HepG2 (cell line): Measurements from ENCODE around the gene ZBTB26. TPM values are rescaled to one million over a fixed set of nuclear protein-coding genes. Genes with fewer than 3 reads are reported as not detected.
A peak's percentile ranks its signal among the peaks of the same experiment; 100 is the strongest.

Experiments
- AGO2 ChIP-seq: fragments of 200-400 bp; formaldehyde crosslinking; optimal IDR thresholded peaks from 2 replicates; pipeline ENCODE3; 2017; ENCODE audit warnings: mild to moderate bottlenecking, low read depth, low read length, moderate library complexity
- ARNT2 ChIP-seq: sonication (generic); formaldehyde crosslinking; IDR thresholded peaks from 2 replicates; pipeline ENCODE4 v1.8.0; 2022; ENCODE audit warnings: mild to moderate bottlenecking, low read depth, missing genetic modification reagents, moderate library complexity
- ELF1 ChIP-seq: sonication (generic); formaldehyde crosslinking; IDR thresholded peaks from 2 replicates; pipeline ENCODE4 v1.4.0; 2020; ENCODE audit warnings: missing genetic modification reagents
- GATAD1 ChIP-seq: IDR thresholded peaks from 2 replicates; pipeline ENCODE4 v1.6.1; 2016; ENCODE audit warnings: missing genetic modification reagents, missing compliant biosample characterization
- GFI1 ChIP-seq: sonication (generic); formaldehyde crosslinking; IDR thresholded peaks from 2 replicates; pipeline ENCODE4 v1.5.0; 2020; ENCODE audit warnings: missing genetic modification reagents, mild to moderate bottlenecking, borderline replicate concordance
- HDAC1 ChIP-seq: sonication (generic); formaldehyde crosslinking; IDR thresholded peaks from 2 replicates; pipeline ENCODE4 v1.5.1; 2020; ENCODE audit warnings: mild to moderate bottlenecking, missing genetic modification reagents
- KAT7 ChIP-seq: IDR thresholded peaks from 2 replicates; pipeline ENCODE4 v1.6.1; 2018; ENCODE audit warnings: borderline replicate concordance, missing compliant biosample characterization
- KDM3A ChIP-seq: IDR thresholded peaks from 2 replicates; pipeline ENCODE4 v1.6.1; 2018; ENCODE audit warnings: low read depth, missing compliant biosample characterization
- KDM4B ChIP-seq: sonication (generic); formaldehyde crosslinking; IDR thresholded peaks from 2 replicates; pipeline ENCODE4 v1.4.0; 2020; ENCODE audit warnings: missing genetic modification reagents
- KDM5A ChIP-seq: fragments of 200-600 bp; sonication (generic); IDR thresholded peaks from 2 replicates; pipeline ENCODE4 v1.7.0; 2018; ENCODE audit warnings: antibody characterized with exemption, mild to moderate bottlenecking, low read length, borderline replicate concordance
- NCOR1 ChIP-seq: fragments of 200-600 bp; sonication (generic); IDR thresholded peaks from 2 replicates; pipeline ENCODE4 v1.7.0; 2017; ENCODE audit warnings: antibody characterized with exemption, low read length, borderline replicate concordance
- TEAD3 ChIP-seq: optimal IDR thresholded peaks from 2 replicates; pipeline ENCODE3; 2016; ENCODE audit warnings: borderline replicate concordance
- ZFY ChIP-seq: sonication (generic); formaldehyde crosslinking; IDR thresholded peaks from 2 replicates; pipeline ENCODE4 v1.4.0; 2020; ENCODE audit warnings: missing genetic modification reagents
- ZNF264 ChIP-seq: sonication (generic); formaldehyde crosslinking; IDR thresholded peaks from 2 replicates; pipeline ENCODE4 v1.4.0; 2020; ENCODE audit warnings: missing genetic modification reagents
- ZNF510 ChIP-seq: sonication (generic); formaldehyde crosslinking; IDR thresholded peaks from 2 replicates; pipeline ENCODE4 v1.4.0; 2020; ENCODE audit warnings: low read depth, mild to moderate bottlenecking, missing genetic modification reagents
- polyA plus RNA-seq, 8 experiments: library from polyadenylated mRNA; depleted of rRNA in 3 of 8; stranded (reverse) in 7 of 8; unstranded in 1 of 8; fragments of >200 nt; fragmentation: Illumina TruSeq in 4 of 8; extraction: Trizol in 4 of 8; gene quantifications; 2 replicates each; pipeline versions ENCODE4 v1.2.1 to v1.2.3, GENCODE V29; 2011 to 2016; ENCODE audit warnings: low read depth in 4 of 8, missing spikeins in 1 of 8, mixed read lengths in 1 of 8; ENCODE audit not compliant: insufficient read depth in 1 of 8
- total RNA-seq, 5 experiments: library from RNA; depleted of rRNA; stranded (reverse); fragments of >200 nt; fragmentation: Illumina TruSeq; extraction: Trizol; gene quantifications; 2 replicates each; pipeline ENCODE4 v1.2.3, GENCODE V29; 2016; ENCODE audit warnings: low read depth in 1 of 5
- TF ChIP-seq, protein P1 (sequence below): IDR thresholded peaks from 2 replicates; pipeline ENCODE4 v1.6.1; 2016; ENCODE audit warnings: low read depth
- TF ChIP-seq, protein P2 (sequence below): sonication (generic); formaldehyde crosslinking; IDR thresholded peaks from 2 replicates; pipeline ENCODE4 v1.4.0; 2020; ENCODE audit warnings: mild to moderate bottlenecking, low read depth, missing genetic modification reagents
- TF ChIP-seq, protein P3 (sequence below): sonication (generic); formaldehyde crosslinking; IDR thresholded peaks from 2 replicates; pipeline ENCODE4 v1.4.0; 2020; ENCODE audit warnings: mild to moderate bottlenecking, missing genetic modification reagents
- TF ChIP-seq, protein P4 (sequence below): sonication (generic); formaldehyde crosslinking; IDR thresholded peaks from 2 replicates; pipeline ENCODE4 v1.4.0; 2020; ENCODE audit warnings: missing genetic modification reagents
- TF ChIP-seq, protein P5 (sequence below): sonication (generic); formaldehyde crosslinking; IDR thresholded peaks from 2 replicates; pipeline ENCODE4 v1.4.0; 2020; ENCODE audit warnings: missing genetic modification reagents, borderline replicate concordance

ZBTB26 gene
- total and polyA plus RNA-seq, 2 of the 13 experiments (the other 11 are each of a cell fraction or from before 2014, with no cell fraction given): 4.5 to 8.6 TPM

DNA sequence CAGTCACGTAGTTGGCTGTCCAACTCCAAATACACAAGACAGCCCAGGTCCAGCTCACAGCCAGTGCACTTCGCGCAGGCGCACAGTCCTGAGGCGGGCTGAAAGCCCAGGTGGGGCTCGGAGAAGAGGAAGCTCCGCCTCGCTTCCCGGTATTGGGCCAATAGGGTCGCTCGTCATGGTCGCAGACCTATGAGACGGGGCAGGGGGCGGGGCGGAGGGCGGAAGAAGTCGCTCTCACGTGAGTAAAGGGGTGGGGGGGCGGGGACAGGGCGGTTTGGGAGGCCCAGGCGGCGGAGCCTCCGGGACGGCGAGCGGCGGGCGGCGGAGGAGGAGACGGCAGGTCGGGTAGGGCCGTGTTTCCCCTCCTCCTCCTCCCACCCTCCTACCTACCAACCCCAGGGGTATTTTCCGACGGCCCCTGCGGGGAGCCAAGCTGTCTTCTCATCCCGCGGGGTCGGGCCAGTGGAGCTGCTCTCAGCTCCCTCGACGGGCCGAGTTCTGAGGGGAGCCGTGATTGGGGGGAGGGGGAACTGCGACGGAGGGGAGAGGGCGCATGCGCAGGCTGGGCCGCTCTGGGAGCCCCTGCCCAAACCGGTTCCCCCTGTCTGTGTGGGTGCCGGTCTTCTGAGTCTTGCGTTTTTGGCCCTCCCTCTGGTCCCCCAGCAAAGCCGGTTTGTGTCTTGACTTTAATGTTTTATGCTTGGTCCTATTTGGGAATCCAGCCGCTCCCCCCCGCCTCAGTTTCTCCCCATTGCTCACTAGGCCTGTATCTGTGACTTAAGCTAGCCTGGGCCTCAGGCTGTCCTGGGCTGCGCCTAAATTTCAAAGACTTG lies 9.7 kb upstream of the ZBTB26 start, which contains the start of gene RABGAP1 (continued):
- peak; percentile 86 for TF ChIP-seq ELF1 (CRISPR knock-in tag)
- TF ChIP-seq, protein P1, sequence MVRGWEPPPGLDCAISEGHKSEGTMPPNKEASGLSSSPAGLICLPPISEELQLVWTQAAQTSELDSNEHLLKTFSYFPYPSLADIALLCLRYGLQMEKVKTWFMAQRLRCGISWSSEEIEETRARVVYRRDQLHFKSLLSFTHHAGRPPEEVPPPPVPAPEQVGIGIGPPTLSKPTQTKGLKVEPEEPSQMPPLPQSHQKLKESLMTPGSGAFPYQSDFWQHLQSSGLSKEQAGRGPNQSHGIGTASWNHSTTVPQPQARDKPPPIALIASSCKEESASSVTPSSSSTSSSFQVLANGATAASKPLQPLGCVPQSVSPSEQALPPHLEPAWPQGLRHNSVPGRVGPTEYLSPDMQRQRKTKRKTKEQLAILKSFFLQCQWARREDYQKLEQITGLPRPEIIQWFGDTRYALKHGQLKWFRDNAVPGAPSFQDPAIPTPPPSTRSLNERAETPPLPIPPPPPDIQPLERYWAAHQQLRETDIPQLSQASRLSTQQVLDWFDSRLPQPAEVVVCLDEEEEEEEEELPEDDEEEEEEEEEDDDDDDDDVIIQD: no peak
- TF ChIP-seq, protein P2, sequence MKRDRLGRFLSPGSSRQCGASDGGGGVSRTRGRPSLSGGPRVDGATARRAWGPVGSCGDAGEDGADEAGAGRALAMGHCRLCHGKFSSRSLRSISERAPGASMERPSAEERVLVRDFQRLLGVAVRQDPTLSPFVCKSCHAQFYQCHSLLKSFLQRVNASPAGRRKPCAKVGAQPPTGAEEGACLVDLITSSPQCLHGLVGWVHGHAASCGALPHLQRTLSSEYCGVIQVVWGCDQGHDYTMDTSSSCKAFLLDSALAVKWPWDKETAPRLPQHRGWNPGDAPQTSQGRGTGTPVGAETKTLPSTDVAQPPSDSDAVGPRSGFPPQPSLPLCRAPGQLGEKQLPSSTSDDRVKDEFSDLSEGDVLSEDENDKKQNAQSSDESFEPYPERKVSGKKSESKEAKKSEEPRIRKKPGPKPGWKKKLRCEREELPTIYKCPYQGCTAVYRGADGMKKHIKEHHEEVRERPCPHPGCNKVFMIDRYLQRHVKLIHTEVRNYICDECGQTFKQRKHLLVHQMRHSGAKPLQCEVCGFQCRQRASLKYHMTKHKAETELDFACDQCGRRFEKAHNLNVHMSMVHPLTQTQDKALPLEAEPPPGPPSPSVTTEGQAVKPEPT (CRISPR knock-in tag): no peak
- TF ChIP-seq HDAC1 (CRISPR knock-in tag): peak; percentile 8; the same call in 1 of the 2 replicates
- TF ChIP-seq, protein P3, sequence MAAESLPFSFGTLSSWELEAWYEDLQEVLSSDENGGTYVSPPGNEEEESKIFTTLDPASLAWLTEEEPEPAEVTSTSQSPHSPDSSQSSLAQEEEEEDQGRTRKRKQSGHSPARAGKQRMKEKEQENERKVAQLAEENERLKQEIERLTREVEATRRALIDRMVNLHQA: no peak
- 0 out of 2 replicates have a peak, but pooled peaks have one; percentile 20 for TF ChIP-seq ZNF510 (CRISPR knock-in tag)
- TF ChIP-seq ZFY: peak; percentile 91
- TF ChIP-seq KDM3A (CRISPR knock-in tag): 0 out of 2 replicates have a peak, but pooled peaks have one; percentile 29
- TF ChIP-seq, protein P4, sequence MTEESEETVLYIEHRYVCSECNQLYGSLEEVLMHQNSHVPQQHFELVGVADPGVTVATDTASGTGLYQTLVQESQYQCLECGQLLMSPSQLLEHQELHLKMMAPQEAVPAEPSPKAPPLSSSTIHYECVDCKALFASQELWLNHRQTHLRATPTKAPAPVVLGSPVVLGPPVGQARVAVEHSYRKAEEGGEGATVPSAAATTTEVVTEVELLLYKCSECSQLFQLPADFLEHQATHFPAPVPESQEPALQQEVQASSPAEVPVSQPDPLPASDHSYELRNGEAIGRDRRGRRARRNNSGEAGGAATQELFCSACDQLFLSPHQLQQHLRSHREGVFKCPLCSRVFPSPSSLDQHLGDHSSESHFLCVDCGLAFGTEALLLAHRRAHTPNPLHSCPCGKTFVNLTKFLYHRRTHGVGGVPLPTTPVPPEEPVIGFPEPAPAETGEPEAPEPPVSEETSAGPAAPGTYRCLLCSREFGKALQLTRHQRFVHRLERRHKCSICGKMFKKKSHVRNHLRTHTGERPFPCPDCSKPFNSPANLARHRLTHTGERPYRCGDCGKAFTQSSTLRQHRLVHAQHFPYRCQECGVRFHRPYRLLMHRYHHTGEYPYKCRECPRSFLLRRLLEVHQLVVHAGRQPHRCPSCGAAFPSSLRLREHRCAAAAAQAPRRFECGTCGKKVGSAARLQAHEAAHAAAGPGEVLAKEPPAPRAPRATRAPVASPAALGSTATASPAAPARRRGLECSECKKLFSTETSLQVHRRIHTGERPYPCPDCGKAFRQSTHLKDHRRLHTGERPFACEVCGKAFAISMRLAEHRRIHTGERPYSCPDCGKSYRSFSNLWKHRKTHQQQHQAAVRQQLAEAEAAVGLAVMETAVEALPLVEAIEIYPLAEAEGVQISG (CRISPR knock-in tag): 0 out of 2 replicates have a peak, but pooled peaks have one; percentile 45
- TF ChIP-seq ARNT2 (CRISPR knock-in tag): peak; percentile 47
- TF ChIP-seq AGO2: peak; percentile 67
- TF ChIP-seq KDM5A: peak; percentile 74; the same call in 1 of the 2 replicates
- TF ChIP-seq KDM4B (CRISPR knock-in tag): no peak
- TF ChIP-seq, protein P5, sequence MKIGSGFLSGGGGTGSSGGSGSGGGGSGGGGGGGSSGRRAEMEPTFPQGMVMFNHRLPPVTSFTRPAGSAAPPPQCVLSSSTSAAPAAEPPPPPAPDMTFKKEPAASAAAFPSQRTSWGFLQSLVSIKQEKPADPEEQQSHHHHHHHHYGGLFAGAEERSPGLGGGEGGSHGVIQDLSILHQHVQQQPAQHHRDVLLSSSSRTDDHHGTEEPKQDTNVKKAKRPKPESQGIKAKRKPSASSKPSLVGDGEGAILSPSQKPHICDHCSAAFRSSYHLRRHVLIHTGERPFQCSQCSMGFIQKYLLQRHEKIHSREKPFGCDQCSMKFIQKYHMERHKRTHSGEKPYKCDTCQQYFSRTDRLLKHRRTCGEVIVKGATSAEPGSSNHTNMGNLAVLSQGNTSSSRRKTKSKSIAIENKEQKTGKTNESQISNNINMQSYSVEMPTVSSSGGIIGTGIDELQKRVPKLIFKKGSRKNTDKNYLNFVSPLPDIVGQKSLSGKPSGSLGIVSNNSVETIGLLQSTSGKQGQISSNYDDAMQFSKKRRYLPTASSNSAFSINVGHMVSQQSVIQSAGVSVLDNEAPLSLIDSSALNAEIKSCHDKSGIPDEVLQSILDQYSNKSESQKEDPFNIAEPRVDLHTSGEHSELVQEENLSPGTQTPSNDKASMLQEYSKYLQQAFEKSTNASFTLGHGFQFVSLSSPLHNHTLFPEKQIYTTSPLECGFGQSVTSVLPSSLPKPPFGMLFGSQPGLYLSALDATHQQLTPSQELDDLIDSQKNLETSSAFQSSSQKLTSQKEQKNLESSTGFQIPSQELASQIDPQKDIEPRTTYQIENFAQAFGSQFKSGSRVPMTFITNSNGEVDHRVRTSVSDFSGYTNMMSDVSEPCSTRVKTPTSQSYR (CRISPR knock-in tag): peak; percentile 85
- TF ChIP-seq NCOR1: 0 out of 2 replicates have a peak, but pooled peaks have one; percentile 22
- no peak for TF ChIP-seq ZNF264
- peak; percentile 57 for TF ChIP-seq GATAD1 (CRISPR knock-in tag)
- peak; percentile 32 for TF ChIP-seq TEAD3 (CRISPR knock-in tag)
- TF ChIP-seq KAT7 (CRISPR knock-in tag): peak; percentile 72
- peak; percentile 96 for TF ChIP-seq GFI1 (CRISPR knock-in tag)
